Measurements from ENCODE around the gene ARX. TPM values are rescaled to one million over a fixed set of nuclear protein-coding genes. Genes with fewer than 3 reads are reported as not detected.

ARX gene
- total RNA-seq, 4 donors from 2014 or later: 2.3 to 5.1 (median 3.5) TPM

DNA sequence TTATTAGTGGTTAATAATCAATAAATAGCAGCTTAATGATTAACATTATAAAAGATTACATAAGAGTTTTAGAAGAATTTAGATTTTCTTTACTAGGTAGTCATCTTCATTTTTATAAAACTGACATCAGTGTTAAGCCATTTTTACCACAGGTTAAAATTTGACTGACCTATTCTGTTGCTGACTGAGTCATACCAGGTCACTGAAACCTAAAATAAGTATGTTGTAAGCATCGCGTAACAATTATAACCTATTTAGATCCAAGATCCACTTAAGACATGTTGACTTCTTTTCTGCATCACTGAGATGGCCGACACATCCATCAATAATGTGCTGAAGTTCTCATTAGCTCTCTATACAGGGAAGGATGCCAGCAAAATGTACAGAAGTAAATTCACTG lies 36.7 kb downstream of the ARX start:
- Histone ChIP-seq H3K27me3 (no peaks in the 10 kb centered on the region), H3K36me3 (no peaks in the 10 kb centered on the region), H3K9me3 (no peaks in the 10 kb centered on the region), H3K4me1 (peaks cover 5 to 6% of the 10 kb centered on the region in 2 donors), H3K4me3 (no peak overlapping the region), H3K27ac (no peak overlapping the region)
- no peak for TF ChIP-seq POLR2A (IDR thresholded peaks at IDR 0.05)
- TF ChIP-seq, protein P1, sequence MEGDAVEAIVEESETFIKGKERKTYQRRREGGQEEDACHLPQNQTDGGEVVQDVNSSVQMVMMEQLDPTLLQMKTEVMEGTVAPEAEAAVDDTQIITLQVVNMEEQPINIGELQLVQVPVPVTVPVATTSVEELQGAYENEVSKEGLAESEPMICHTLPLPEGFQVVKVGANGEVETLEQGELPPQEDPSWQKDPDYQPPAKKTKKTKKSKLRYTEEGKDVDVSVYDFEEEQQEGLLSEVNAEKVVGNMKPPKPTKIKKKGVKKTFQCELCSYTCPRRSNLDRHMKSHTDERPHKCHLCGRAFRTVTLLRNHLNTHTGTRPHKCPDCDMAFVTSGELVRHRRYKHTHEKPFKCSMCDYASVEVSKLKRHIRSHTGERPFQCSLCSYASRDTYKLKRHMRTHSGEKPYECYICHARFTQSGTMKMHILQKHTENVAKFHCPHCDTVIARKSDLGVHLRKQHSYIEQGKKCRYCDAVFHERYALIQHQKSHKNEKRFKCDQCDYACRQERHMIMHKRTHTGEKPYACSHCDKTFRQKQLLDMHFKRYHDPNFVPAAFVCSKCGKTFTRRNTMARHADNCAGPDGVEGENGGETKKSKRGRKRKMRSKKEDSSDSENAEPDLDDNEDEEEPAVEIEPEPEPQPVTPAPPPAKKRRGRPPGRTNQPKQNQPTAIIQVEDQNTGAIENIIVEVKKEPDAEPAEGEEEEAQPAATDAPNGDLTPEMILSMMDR (IDR thresholded peaks at IDR 0.05 in 4 of 5, conservative IDR thresholded peaks at IDR 0.05 in 1 of 5): no peak
- ATAC-seq (peak; percentile 68 to 69), DNase-seq (no peak)
- in situ Hi-C loops (cut with MboI; ENCODE audit: low sequenced_read_pairs in 4 of 4) (no loop called here), intact Hi-C loops (cut with DNase I; ENCODE audit: low total_unique reads) (no loop called here)

DNA sequence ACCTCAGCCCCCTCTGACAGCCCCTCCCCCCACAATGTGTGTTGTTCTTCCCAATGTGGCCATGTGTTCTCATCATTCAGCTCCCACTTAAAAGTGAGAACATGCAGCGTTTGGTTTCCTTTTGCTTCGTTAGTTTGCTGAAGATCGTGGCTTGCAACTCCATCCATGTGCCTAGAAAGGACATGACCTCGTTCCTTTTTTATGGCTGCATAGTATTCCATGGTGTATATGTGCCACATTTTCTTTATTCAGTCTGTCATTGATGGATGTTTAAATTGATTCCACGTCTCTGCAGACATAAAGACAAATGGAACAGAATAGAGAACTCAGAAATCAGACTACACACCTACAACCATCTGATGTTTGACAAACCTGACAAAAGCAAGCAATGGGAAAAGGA lies 46.0 kb downstream of the ARX start:
- no peak for TF ChIP-seq POLR2A (IDR thresholded peaks at IDR 0.05)
- TF ChIP-seq, protein P1 (IDR thresholded peaks at IDR 0.05 in 4 of 5, conservative IDR thresholded peaks at IDR 0.05 in 1 of 5): no peak
- no peak for ATAC-seq
- in situ Hi-C loops (cut with MboI; ENCODE audit: low sequenced_read_pairs in 4 of 4) (no loop called here), intact Hi-C loops (cut with DNase I; ENCODE audit: low total_unique reads) (no loop called here)
- Histone ChIP-seq H3K27me3 (no peaks in the 10 kb centered on the region), H3K36me3 (no peaks in the 10 kb centered on the region), H3K4me3 (no peak overlapping the region), H3K9me3 (no peaks in the 10 kb centered on the region), H3K4me1 (no peaks in the 10 kb centered on the region), H3K27ac (no peak overlapping the region)
- DNase-seq: no peak

DNA sequence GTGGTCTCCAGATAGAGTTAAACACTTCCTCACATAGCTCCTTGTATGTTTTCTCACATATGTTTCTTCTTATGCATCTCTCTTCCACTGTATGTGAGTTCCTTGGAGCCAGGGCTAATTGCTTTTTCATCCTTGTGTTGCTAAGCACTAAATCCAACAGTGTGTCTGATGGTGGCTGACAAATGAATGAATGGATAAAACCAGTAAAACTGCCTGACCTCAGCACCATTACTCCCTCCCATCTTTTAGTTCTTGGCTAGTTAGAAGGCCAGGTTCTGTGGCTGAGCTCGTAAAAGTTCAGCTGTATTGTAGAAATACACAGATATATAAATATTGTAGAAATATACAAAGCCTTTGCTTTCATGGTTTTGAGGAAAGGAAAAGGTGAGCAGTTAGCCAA lies 50.4 kb downstream of the ARX start:
- no peak for DNase-seq
- ATAC-seq: no peak
- no peaks in the 10 kb centered on the region for H3K9me3 ChIP-seq
- H3K27ac ChIP-seq: no peak overlapping the region
- intact Hi-C loops (cut with DNase I; ENCODE audit: low total_unique reads): no loop called here
- TF ChIP-seq, protein P1 (IDR thresholded peaks at IDR 0.05 in 4 of 5, conservative IDR thresholded peaks at IDR 0.05 in 1 of 5): no peak
- TF ChIP-seq POLR2A (IDR thresholded peaks at IDR 0.05): no peak
- no peaks in the 10 kb centered on the region for H3K36me3 ChIP-seq
- in situ Hi-C loops (cut with MboI; ENCODE audit: low sequenced_read_pairs in 4 of 4): no loop called here
- no peaks in the 10 kb centered on the region for H3K27me3 ChIP-seq
- H3K4me1 ChIP-seq: peaks cover 4 to 6% of the 10 kb centered on the region in 2 donors
- H3K4me3 ChIP-seq: no peak overlapping the region

DNA sequence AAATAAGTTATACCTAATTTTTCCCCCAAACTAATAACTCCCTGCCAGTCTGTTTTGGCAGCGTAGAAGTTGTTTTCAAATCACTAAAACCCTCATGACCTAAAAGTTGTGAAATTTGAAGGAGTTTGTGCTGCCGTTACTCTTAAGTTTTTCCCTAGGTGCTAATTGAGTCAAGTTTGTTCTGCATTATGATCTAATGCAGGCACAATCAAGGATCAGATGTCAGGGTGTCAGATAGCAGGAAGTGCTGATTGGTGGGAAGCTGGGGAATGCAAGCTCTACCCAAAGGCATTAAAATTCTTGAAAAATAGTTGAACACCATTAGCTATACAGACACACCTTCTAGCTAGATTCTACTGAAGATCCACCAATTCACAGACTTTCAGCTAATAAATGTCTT lies 51.9 kb downstream of the ARX start:
- peaks cover 4 to 6% of the 10 kb centered on the region in 2 donors for H3K4me1 ChIP-seq
- in situ Hi-C loops (cut with MboI; ENCODE audit: low sequenced_read_pairs in 4 of 4): no loop called here
- intact Hi-C loops (cut with DNase I; ENCODE audit: low total_unique reads): no loop called here
- DNase-seq (no peak), ATAC-seq (peak in 1 of 2 donors; percentile 33)
- no peak overlapping the region for H3K4me3 ChIP-seq
- TF ChIP-seq, protein P1 (IDR thresholded peaks at IDR 0.05 in 4 of 5, conservative IDR thresholded peaks at IDR 0.05 in 1 of 5): no peak
- TF ChIP-seq POLR2A (IDR thresholded peaks at IDR 0.05): no peak
- no peak overlapping the region for H3K27ac ChIP-seq
- no peaks in the 10 kb centered on the region for H3K36me3 ChIP-seq
- H3K27me3 ChIP-seq: no peaks in the 10 kb centered on the region
- H3K9me3 ChIP-seq: no peaks in the 10 kb centered on the region

DNA sequence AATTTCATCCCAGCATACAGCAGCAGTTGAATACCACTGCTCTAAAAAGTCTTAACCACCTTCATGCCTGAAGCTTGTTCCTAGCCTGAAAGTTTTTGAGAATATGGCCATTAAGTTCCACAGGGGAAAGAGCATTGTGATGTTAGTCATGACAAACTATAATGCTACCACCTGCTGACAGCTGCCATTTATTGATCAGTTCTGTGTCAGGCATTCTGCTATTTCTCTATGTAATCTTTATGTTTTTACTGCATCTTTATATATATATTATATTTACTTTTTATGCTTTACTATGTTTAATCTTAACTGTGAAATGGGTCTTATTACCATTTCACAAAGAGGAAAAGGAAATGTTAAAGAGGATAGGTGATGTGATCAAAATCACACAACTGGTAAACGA lies 54.0 kb downstream of the ARX start:
- Histone ChIP-seq H3K27me3 (no peaks in the 10 kb centered on the region), H3K4me3 (no peak overlapping the region), H3K4me1 (peaks cover 4 to 6% of the 10 kb centered on the region in 2 donors), H3K36me3 (no peaks in the 10 kb centered on the region), H3K27ac (no peak overlapping the region), H3K9me3 (no peaks in the 10 kb centered on the region)
- in situ Hi-C loops (cut with MboI; ENCODE audit: low sequenced_read_pairs in 4 of 4): no loop called here
- DNase-seq: no peak
- intact Hi-C loops (cut with DNase I; ENCODE audit: low total_unique reads): no loop called here
- ATAC-seq: no peak
- TF ChIP-seq POLR2A (IDR thresholded peaks at IDR 0.05): no peak
- TF ChIP-seq, protein P1 (IDR thresholded peaks at IDR 0.05 in 4 of 5, conservative IDR thresholded peaks at IDR 0.05 in 1 of 5): no peak

All from gastrocnemius medialis (tissue), 4 donors.